HG02970 (cell line): ENCODE measurements around the gene NSMF.

Experiments
- ATAC-seq: cut with Tn5 transposase; IDR thresholded peaks from one replicate; pipeline ENCODE4 v1.9.1; 2021; ENCODE audit warnings: mild to moderate bottlenecking, moderate library complexity, moderate number of reproducible peaks; ENCODE audit not compliant: unreplicated experiment, low FRiP score

Gene NSMF

GRCh38 chr9:137398561-137399468 is 60.3 kb downstream of the NSMF start:
- ATAC-seq, result no peak

GRCh38 chr9:137397675-137398423 is 61.3 kb downstream of the NSMF start:
- ATAC-seq, result no peak
